Globus pallidus (tissue), 1 donor: ENCODE measurements around the gene UBE2I.
A peak's percentile ranks its signal among the peaks of the same experiment; 100 is the strongest.
"Not testable (repeated sequence)": the region's sequence is repeated elsewhere in the genome, so short reads cannot be mapped to it uniquely, and the experiment has no call there.

Source experiments
- DNase-seq: peaks from one replicate; pipeline ENCODE4 v3.0.0-alpha.2; 2015; ENCODE audit warnings: low spot score

UBE2I gene

GRCh38 chr16:1308977-1309885 is at the start of gene UBE2I:
UBE2I (plus strand) TSS chr16:1309636; CDS start chr16:1314031, 4,395 bp downstream.
- peak; percentile 97 for DNase-seq

- no peak for DNase-seq
Measured at GRCh38 chr16:1259760-1260068, 49.7 kb upstream of the UBE2I start.

- DNase-seq: no peak
Measured at GRCh38 chr16:1260101-1260680, 49.2 kb upstream of the UBE2I start.

- DNase-seq: no peak
Measured at GRCh38 chr16:1261131-1261892, 48.1 kb upstream of the UBE2I start.

GRCh38 chr16:1262210-1262845 is 47.1 kb upstream of the UBE2I start:
- DNase-seq: no peak

GRCh38 chr16:1262846-1263221 is 46.6 kb upstream of the UBE2I start:
- no peak for DNase-seq

- DNase-seq: no peak
Measured at GRCh38 chr16:1263591-1264344, 45.7 kb upstream of the UBE2I start.

- DNase-seq: no peak
Measured at GRCh38 chr16:1264345-1265089, 44.9 kb upstream of the UBE2I start.

- DNase-seq: no peak
Measured at GRCh38 chr16:1265090-1265630, 44.3 kb upstream of the UBE2I start.

- no peak for DNase-seq
Measured at GRCh38 chr16:1265826-1266225, 43.6 kb upstream of the UBE2I start.

- DNase-seq: not testable (repeated sequence)
Measured at GRCh38 chr16:1269418-1269817, 40.0 kb upstream of the UBE2I start.

GRCh38 chr16:1271380-1271723 is 38.1 kb upstream of the UBE2I start:
- DNase-seq: no peak

- DNase-seq: peak; percentile 2
Measured at GRCh38 chr16:1271724-1272413, 37.6 kb upstream of the UBE2I start.

GRCh38 chr16:1272453-1273198 is 36.8 kb upstream of the UBE2I start:
- no peak for DNase-seq

GRCh38 chr16:1273816-1274215 is 35.6 kb upstream of the UBE2I start:
- no peak for DNase-seq

- no peak for DNase-seq
Measured at GRCh38 chr16:1274767-1275166, 34.7 kb upstream of the UBE2I start.

GRCh38 chr16:1275791-1276579 is 33.5 kb upstream of the UBE2I start:
- DNase-seq: no peak

GRCh38 chr16:1276580-1276878 is 32.9 kb upstream of the UBE2I start:
- DNase-seq: no peak

- no peak for DNase-seq
Measured at GRCh38 chr16:1277151-1277598, 32.3 kb upstream of the UBE2I start.
